Measurements from ENCODE around the gene RHOB.

The RHOB gene

DNA sequence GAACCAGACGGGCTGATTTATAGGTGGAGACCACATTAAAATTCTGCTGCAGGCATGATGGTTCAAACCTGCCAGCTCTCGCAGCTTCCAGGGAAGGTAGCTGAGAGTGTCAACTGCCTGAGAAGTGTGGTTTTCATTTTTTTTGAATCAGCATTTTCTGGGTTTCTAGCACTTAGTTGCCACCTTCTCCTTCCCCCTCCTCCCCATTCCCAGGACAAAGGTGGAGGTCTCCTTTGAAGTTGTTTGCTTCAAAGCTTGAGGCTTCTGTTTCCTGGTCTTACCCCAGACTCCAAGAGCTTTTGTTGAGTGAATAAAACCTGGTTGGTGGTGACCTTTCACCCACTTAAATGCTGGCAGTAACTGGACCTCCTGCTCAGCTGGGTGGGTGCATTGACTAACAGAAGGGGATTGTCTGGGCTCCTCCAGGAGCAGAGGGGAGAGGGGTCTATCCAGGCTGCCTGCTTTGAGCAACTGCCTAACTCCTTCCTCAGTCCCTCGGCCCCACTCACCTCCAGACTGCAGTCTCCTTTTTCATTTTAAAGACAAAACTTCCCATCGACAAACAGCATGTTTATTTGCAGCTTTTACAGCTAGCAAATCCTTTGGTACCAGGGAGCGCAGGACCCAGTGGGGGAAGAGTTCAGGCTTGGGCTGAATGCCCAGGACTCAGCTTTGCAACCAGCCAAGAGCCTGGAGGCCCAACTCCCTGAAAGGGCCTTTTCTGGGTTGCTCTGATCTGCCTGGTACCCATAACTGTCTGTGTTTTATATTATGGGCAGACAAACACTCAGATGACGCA lies 3.5 kb downstream of the RHOB start:
- no peak for TF ChIP-seq CTCF (IDR thresholded peaks at IDR 0.05)
- peak overlapping the region; percentile 96 for H3K4me3 ChIP-seq
- DNase-seq (ENCODE audit: low spot score), result peak; percentile 92
- H3K27ac ChIP-seq, result peak overlapping the region; percentile 96 to 98

GRCh38 chr2:20451000-20451290 lies 4.1 kb downstream of the RHOB start:
- Histone ChIP-seq H3K4me3 (peak overlapping the region; percentile 96), H3K27ac (peak overlapping the region; percentile 96 to 98)
- TF ChIP-seq CTCF (IDR thresholded peaks at IDR 0.05), result no peak
- DNase-seq (ENCODE audit: low spot score), result no peak

DNA sequence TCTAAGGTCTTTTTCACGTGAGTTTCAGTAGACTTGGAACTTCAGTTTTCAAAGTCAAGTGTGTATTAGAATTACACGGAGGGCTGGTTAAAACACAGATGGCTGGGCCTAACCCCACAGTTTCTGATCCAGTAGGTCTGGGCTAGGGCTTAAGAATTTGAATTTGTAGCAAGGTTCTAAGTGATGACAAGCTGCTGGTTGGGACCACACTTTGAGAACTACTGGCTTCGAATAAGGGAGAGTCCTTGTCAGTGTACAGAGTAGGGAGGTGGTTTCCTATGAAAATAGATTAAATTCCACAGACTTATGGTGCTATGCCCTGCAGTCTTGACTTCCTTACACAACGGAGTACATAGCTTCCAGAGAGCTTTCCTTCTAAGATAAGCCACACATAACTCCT lies 4.5 kb downstream of the RHOB start:
- Histone ChIP-seq H3K4me3 (peak overlapping the region; percentile 96), H3K27ac (peak overlapping the region; percentile 96 to 98)
- peak; percentile 71 for DNase-seq (ENCODE audit: low spot score)
- TF ChIP-seq CTCF (IDR thresholded peaks at IDR 0.05), result no peak

GRCh38 chr2:20451761-20452499 lies 5.1 kb downstream of the RHOB start:
- Histone ChIP-seq H3K27ac (peak overlapping the region; percentile 96 to 98), H3K4me3 (no peak overlapping the region)
- no peak for TF ChIP-seq CTCF (IDR thresholded peaks at IDR 0.05)
- peak; percentile 78 for DNase-seq (ENCODE audit: low spot score)

DNA sequence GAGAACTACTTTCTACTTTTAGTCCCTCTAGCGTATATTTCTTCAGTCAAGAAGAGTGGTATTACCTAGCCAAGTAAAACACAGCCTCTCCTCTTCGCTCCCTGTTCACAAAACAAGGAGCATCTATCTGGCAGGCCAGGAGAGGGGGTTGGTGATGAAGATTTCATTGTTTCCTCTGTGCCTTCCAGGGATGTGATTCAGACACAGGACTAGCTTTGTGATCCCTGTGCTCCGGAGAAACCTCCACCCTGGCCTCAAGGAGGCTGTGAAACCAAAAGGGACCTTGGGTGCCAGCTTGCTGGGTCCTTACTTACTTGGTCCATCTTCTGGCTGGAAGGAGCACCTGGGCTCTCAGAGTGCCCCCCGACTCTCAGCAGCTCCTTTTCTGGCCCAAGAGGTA lies 5.7 kb downstream of the RHOB start:
- DNase-seq (ENCODE audit: low spot score), result peak; percentile 84
- Histone ChIP-seq H3K27ac (peak overlapping the region; percentile 96 to 98), H3K4me3 (no peak overlapping the region)
- no peak for TF ChIP-seq CTCF (IDR thresholded peaks at IDR 0.05)

DNA sequence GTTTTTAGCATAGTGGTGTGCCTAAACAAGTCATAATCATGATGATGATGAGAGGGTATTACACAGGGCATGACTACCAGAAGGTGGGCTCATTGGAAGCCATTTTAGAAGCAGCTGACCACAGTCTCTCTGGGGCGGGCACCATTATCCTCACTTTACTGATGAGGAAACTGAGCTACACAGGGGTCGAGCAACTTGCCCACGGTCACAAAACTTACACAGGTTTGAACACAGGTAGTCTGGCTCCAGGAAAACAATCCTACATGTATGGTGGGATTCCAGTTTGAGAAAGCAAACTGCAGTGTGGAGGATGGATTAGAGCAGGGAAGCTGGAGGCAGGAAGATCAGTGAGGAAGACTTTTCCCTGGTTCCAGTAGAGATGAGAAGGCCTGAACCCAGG lies 6.2 kb downstream of the RHOB start:
- no peak for TF ChIP-seq CTCF (IDR thresholded peaks at IDR 0.05)
- Histone ChIP-seq H3K4me3 (no peak overlapping the region), H3K27ac (peak overlapping the region; percentile 96 to 98)
- DNase-seq (ENCODE audit: low spot score), result peak; percentile 71

All from coronary artery (tissue), 2 donors.